ENCODE results near the gene SPOCK1.

The SPOCK1 gene

GRCh38 chr5:137304226-137304874 is 194.8 kb downstream of the SPOCK1 start:
- Histone ChIP-seq H3K36me3 (ENCODE audit: control insufficient read depth, insufficient read depth, low read length) (no peaks in the 10 kb centered on the region), H3K27me3 (replicated peaks; ENCODE audit: control insufficient read depth, insufficient read depth, low read length) (no peaks in the 10 kb centered on the region; the same call in 1 of the 2 replicates), H3K4me3 (replicated peaks; ENCODE audit: low read depth, low read length) (no peak overlapping the region)
- TF ChIP-seq CTCF (IDR thresholded peaks at IDR 0.05; ENCODE audit: insufficient read depth, low read length, poor library complexity, severe bottlenecking) = no peak
- DNase-seq (ENCODE audit: extremely low read depth, insufficient read length) = no peak

GRCh38 chr5:137303509-137303908 is 195.6 kb downstream of the SPOCK1 start:
- no peak for TF ChIP-seq CTCF (IDR thresholded peaks at IDR 0.05; ENCODE audit: insufficient read depth, low read length, poor library complexity, severe bottlenecking)
- Histone ChIP-seq H3K4me3 (replicated peaks; ENCODE audit: low read depth, low read length) (no peak overlapping the region), H3K27me3 (replicated peaks; ENCODE audit: control insufficient read depth, insufficient read depth, low read length) (no peaks in the 10 kb centered on the region; the same call in 1 of the 2 replicates), H3K36me3 (ENCODE audit: control insufficient read depth, insufficient read depth, low read length) (no peaks in the 10 kb centered on the region)
- no peak for DNase-seq (ENCODE audit: extremely low read depth, insufficient read length)

GRCh38 chr5:137300411-137301240 is 198.5 kb downstream of the SPOCK1 start:
- H3K36me3 ChIP-seq (ENCODE audit: control insufficient read depth, insufficient read depth, low read length) = no peaks in the 10 kb centered on the region
- H3K27me3 ChIP-seq (replicated peaks; ENCODE audit: control insufficient read depth, insufficient read depth, low read length) = no peaks in the 10 kb centered on the region; the same call in 1 of the 2 replicates
- H3K4me3 ChIP-seq (replicated peaks; ENCODE audit: low read depth, low read length) = no peak overlapping the region
- no peak for DNase-seq (ENCODE audit: extremely low read depth, insufficient read length)
- TF ChIP-seq CTCF (IDR thresholded peaks at IDR 0.05; ENCODE audit: insufficient read depth, low read length, poor library complexity, severe bottlenecking) = no peak

GRCh38 chr5:137296213-137296781 is 202.8 kb downstream of the SPOCK1 start:
- Histone ChIP-seq H3K4me3 (replicated peaks; ENCODE audit: low read depth, low read length) (no peak overlapping the region), H3K27me3 (replicated peaks; ENCODE audit: control insufficient read depth, insufficient read depth, low read length) (peaks cover 1% of the 10 kb centered on the region; the same call in 1 of the 2 replicates), H3K36me3 (ENCODE audit: control insufficient read depth, insufficient read depth, low read length) (no peaks in the 10 kb centered on the region)
- no peak for DNase-seq (ENCODE audit: extremely low read depth, insufficient read length)
- TF ChIP-seq CTCF (IDR thresholded peaks at IDR 0.05; ENCODE audit: insufficient read depth, low read length, poor library complexity, severe bottlenecking) = no peak

- Histone ChIP-seq H3K36me3 (ENCODE audit: control insufficient read depth, insufficient read depth, low read length) (no peaks in the 10 kb centered on the region), H3K4me3 (replicated peaks; ENCODE audit: low read depth, low read length) (no peak overlapping the region), H3K27me3 (replicated peaks; ENCODE audit: control insufficient read depth, insufficient read depth, low read length) (peaks cover 1% of the 10 kb centered on the region; the same call in 1 of the 2 replicates)
- DNase-seq (ENCODE audit: extremely low read depth, insufficient read length) = no peak
- no peak for TF ChIP-seq CTCF (IDR thresholded peaks at IDR 0.05; ENCODE audit: insufficient read depth, low read length, poor library complexity, severe bottlenecking)
Measured at GRCh38 chr5:137294604-137295003, 204.5 kb downstream of the SPOCK1 start.
